Mucosa of descending colon (tissue), 3 donors: ENCODE measurements around the gene PFKFB4. TPM values are rescaled to one million over a fixed set of nuclear protein-coding genes. Genes with fewer than 3 reads are reported as not detected.

Experiments
- ATAC-seq: fragments of 200-7000 bp; cut with Tn5 transposase; one replicate; pipeline ENCODE4 v1.9.1; 2020; ENCODE audit warnings: mild to moderate bottlenecking, moderate library complexity
- DNase-seq, 3 donors: peaks; one replicate each; pipeline ENCODE4 v3.0.0-alpha.2; 2020
- H3K36me3 ChIP-seq: fragments of 200-600 bp; one replicate; pipeline ENCODE4 v1.8.0; 2021; ENCODE audit warnings: low read depth, mild to moderate bottlenecking
- H3K4me1 ChIP-seq: fragments of 200-600 bp; one replicate; pipeline ENCODE4 v1.8.0; 2021; ENCODE audit warnings: low read depth, mild to moderate bottlenecking
- H3K4me3 ChIP-seq: fragments of 200-600 bp; one replicate; pipeline ENCODE4 v1.8.0; 2021; ENCODE audit warnings: mild to moderate bottlenecking
- H3K9me3 ChIP-seq: fragments of 200-600 bp; one replicate; pipeline ENCODE4 v1.8.0; 2021; ENCODE audit warnings: mild to moderate bottlenecking
- CTCF ChIP-seq: fragments of 200-600 bp; IDR thresholded peaks from one replicate; pipeline ENCODE4 v1.8.0; 2022; ENCODE audit warnings: antibody characterized with exemption, mild to moderate bottlenecking
- intact Hi-C, 2 donors: fragments of 100-400 bp; cut with DNase I in 1 of 2; cut with micrococcal nuclease in 1 of 2; formaldehyde crosslinking; loops; one replicate each; pipeline versions ENCODE4 v1.11.0 to v1.11.1; 2022; cut with DNase I, micrococcal nuclease
- total RNA-seq, 3 donors: library from RNA; stranded (reverse); fragmentation: NEBNext Ultra II Directional in 2 of 3; extraction: Animal tissue kit (Norgen Biotek cat#: 25700) in 2 of 3; gene quantifications; one replicate each; pipeline versions ENCODE4 v1.2.1 to v1.2.4, GENCODE V29; 2021 to 2023
- donor health status: DM: no; HTN: no; CAD: no; lungs with moderate emphysema.
- donor health status: DM: no; HTN: no; CAD: no.
- donor health status: DM: no; HTN: yes; CAD: no.

The PFKFB4 gene
- total RNA-seq, 3 donors from 2014 or later, result 4.4 to 14.2 (median 10.8) TPM

- Histone ChIP-seq H3K9me3 (no peaks in the 10 kb centered on the region), H3K36me3 (no peaks in the 10 kb centered on the region), H3K4me1 (no peaks in the 10 kb centered on the region), H3K4me3 (no peak within 1 kb of the TSS)
- intact Hi-C loops, result no loop called here
- TF ChIP-seq CTCF, result no peak
- DNase-seq (no peak), ATAC-seq (no peak)
Measured at GRCh38 chr3:48563382-48563918, 6.8 kb upstream of the PFKFB4 start, which contains the start of gene UCN2. TSS of gene UCN2 (minus strand) at chr3:48563781. CDS start at chr3:48563124, 657 bp downstream.

- no peak for TF ChIP-seq CTCF
- no peak for ATAC-seq
- intact Hi-C loops, result no loop called here
- no peak overlapping the region for H3K4me3 ChIP-seq
- peaks cover 4% of the 10 kb centered on the region for H3K4me1 ChIP-seq
- no peaks in the 10 kb centered on the region for H3K36me3 ChIP-seq
- H3K9me3 ChIP-seq, result no peaks in the 10 kb centered on the region
- no peak for DNase-seq
Measured at GRCh38 chr3:48562367-48563095, 5.9 kb upstream of the PFKFB4 start.

GRCh38 chr3:48561045-48561736 lies 4.6 kb upstream of the PFKFB4 start:
- Histone ChIP-seq H3K9me3 (no peaks in the 10 kb centered on the region), H3K4me1 (peaks cover 12% of the 10 kb centered on the region), H3K36me3 (peaks cover 3% of the 10 kb centered on the region), H3K4me3 (no peak overlapping the region)
- no peak for TF ChIP-seq CTCF
- intact Hi-C loops, result no loop called here
- peak; percentile 46 to 72 (median 61) for DNase-seq
- ATAC-seq, result no peak

GRCh38 chr3:48560648-48561018 lies 4.0 kb upstream of the PFKFB4 start:
- ATAC-seq (no peak), DNase-seq (no peak)
- Histone ChIP-seq H3K4me3 (no peak overlapping the region), H3K9me3 (no peaks in the 10 kb centered on the region), H3K36me3 (peaks cover 3% of the 10 kb centered on the region), H3K4me1 (peaks cover 18% of the 10 kb centered on the region)
- TF ChIP-seq CTCF, result no peak
- intact Hi-C loops, result no loop called here

GRCh38 chr3:48558493-48559134 lies 2.0 kb upstream of the PFKFB4 start:
- intact Hi-C loops, result loop anchor here in 1 of 2 donors (10.0 kb wide), 1 partner anchor 284 kb away; no protein-coding TSS in a partner anchor
- no peak for ATAC-seq
- H3K4me1 ChIP-seq, result peaks cover 19% of the 10 kb centered on the region
- no peak overlapping the region for H3K4me3 ChIP-seq
- peaks cover 3% of the 10 kb centered on the region for H3K36me3 ChIP-seq
- peak in 1 of 3 donors; percentile 69 for DNase-seq
- no peaks in the 10 kb centered on the region for H3K9me3 ChIP-seq
- no peak for TF ChIP-seq CTCF
